DND-41 (cell line): ENCODE data around the gene SLC44A3.

Experiments used
- CTCF ChIP-seq: IDR thresholded peaks from 2 replicates; pipeline ENCODE4 v1.5.1; 2012; ENCODE audit warnings: borderline replicate concordance, low read length, moderate library complexity, mild to moderate bottlenecking; ENCODE audit not compliant: poor library complexity, severe bottlenecking; ENCODE audit errors: extremely low read depth
- EZH2 ChIP-seq: IDR thresholded peaks from 3 replicates; pipeline ENCODE4 v1.6.1; 2012; ENCODE audit warnings: borderline replicate concordance, low read depth, mild to moderate bottlenecking, moderate library complexity, low read length, inconsistent platforms; ENCODE audit not compliant: severe bottlenecking

- TF ChIP-seq CTCF (no peak), EZH2 (no peak)
These were observed 45.2 kb downstream of the SLC44A3 start for GRCh38 chr1:94865360-94865759.
